Right renal cortex interstitium (tissue), 3 donors: Measurements from ENCODE around the gene SNX8. TPM values are rescaled to one million over a fixed set of nuclear protein-coding genes. Genes with fewer than 3 reads are reported as not detected.
"Not testable (repeated sequence)": the region's sequence is repeated elsewhere in the genome, so short reads cannot be mapped to it uniquely, and the experiment has no call there.

Experiments
- DNase-seq, 3 donors: peaks; one replicate each; pipeline ENCODE4 v3.0.0-alpha.2; 2013; ENCODE audit warnings: low read depth in 3 of 3, low spot score in 2 of 3
- polyA plus RNA-seq, 3 donors: library from polyadenylated mRNA; unstranded; fragments of 120-200 nt; gene quantifications; one replicate each; pipeline ENCODE4 v1.2.1, GENCODE V29; 2013; ENCODE audit not compliant: insufficient read length in 3 of 3

SNX8 gene
- 10 to 100 TPM; 37.1 to 44.0 (median 37.6) TPM for polyA plus RNA-seq

- DNase-seq, result peak; percentile 47 to 61 (median 48)
These were observed at the start of gene SNX8 for GRCh38 chr7:2314209-2314955. Gene SNX8 (minus strand): TSS chr7:2314441. CDS start chr7:2314421, 20 bp downstream.

GRCh38 chr7:2362385-2363088, 48.3 kb upstream of the SNX8 start:
- no peak for DNase-seq

- no peak for DNase-seq
These were observed 46.6 kb upstream of the SNX8 start for GRCh38 chr7:2360796-2361195.

GRCh38 chr7:2359610-2360009, 45.4 kb upstream of the SNX8 start:
- no peak for DNase-seq

GRCh38 chr7:2358968-2359527, 44.8 kb upstream of the SNX8 start:
- no peak for DNase-seq

GRCh38 chr7:2357571-2357970, 43.3 kb upstream of the SNX8 start:
- no peak for DNase-seq

- no peak for DNase-seq
These were observed 42.9 kb upstream of the SNX8 start for GRCh38 chr7:2357165-2357564.

- DNase-seq, result no peak
These were observed 41.4 kb upstream of the SNX8 start for GRCh38 chr7:2355705-2356008.

- no peak for DNase-seq
These were observed 40.9 kb upstream of the SNX8 start for GRCh38 chr7:2354939-2355704.

- DNase-seq, result peak; percentile 90 to 100 (median 98)
These were observed 40.1 kb upstream of the SNX8 start, which contains the start of gene EIF3B for GRCh38 chr7:2354186-2354938. Gene EIF3B (plus strand): TSS chr7:2354827. CDS start chr7:2354922, 95 bp downstream.

GRCh38 chr7:2353936-2354185, 39.6 kb upstream of the SNX8 start:
- no peak for DNase-seq

GRCh38 chr7:2353113-2353935, 39.1 kb upstream of the SNX8 start:
- DNase-seq, result no peak

GRCh38 chr7:2350861-2351260, 36.6 kb upstream of the SNX8 start:
- DNase-seq, result no peak

GRCh38 chr7:2350055-2350454, 35.8 kb upstream of the SNX8 start:
- DNase-seq, result no peak

- DNase-seq, result not testable (repeated sequence)
These were observed 33.3 kb upstream of the SNX8 start for GRCh38 chr7:2347351-2348063.

- DNase-seq, result no peak
These were observed 22.5 kb upstream of the SNX8 start for GRCh38 chr7:2336626-2337299.

- DNase-seq, result not testable (repeated sequence)
These were observed 18.5 kb upstream of the SNX8 start for GRCh38 chr7:2332606-2333231.

GRCh38 chr7:2331707-2332106, 17.5 kb upstream of the SNX8 start:
- DNase-seq, result no peak
